DND-41 (cell line): Measurements from ENCODE around the gene PIP4K2A.

Experiments used
- ATAC-seq: fragments of 200-7000 bp; cut with Tn5 transposase; 3 replicates; pipeline ENCODE4 v1.9.1; 2021; ENCODE audit warnings: low read depth; ENCODE audit not compliant: insufficient read depth
- DNase-seq: peaks from one replicate; pipeline ENCODE4 v3.0.0-alpha.2; 2020
- H2AFZ ChIP-seq: 2 replicates; pipeline ENCODE4 v1.6.0; 2012; ENCODE audit warnings: low read depth, low read length
- H3K27ac ChIP-seq: 2 replicates; pipeline ENCODE4 v1.5.1; 2012; ENCODE audit warnings: low read length, inconsistent platforms
- H3K27me3 ChIP-seq: fragments of 200-600 bp; sonication (generic); 2 replicates; pipeline ENCODE4 v1.6.0; 2012; ENCODE audit warnings: low read length, mild to moderate bottlenecking, inconsistent platforms; ENCODE audit not compliant: insufficient read depth, poor library complexity
- H3K36me3 ChIP-seq: 2 replicates; pipeline ENCODE4 v1.5.1; 2012; ENCODE audit warnings: low read length, inconsistent platforms; ENCODE audit not compliant: insufficient read depth
- H3K4me1 ChIP-seq: 2 replicates; pipeline ENCODE4 v1.5.1; 2012; ENCODE audit warnings: mild to moderate bottlenecking, low read length; ENCODE audit not compliant: insufficient read depth
- H3K4me2 ChIP-seq: 2 replicates; pipeline ENCODE4 v1.6.0; 2012; ENCODE audit warnings: mild to moderate bottlenecking, moderate library complexity, low read length, inconsistent platforms; ENCODE audit not compliant: insufficient read depth
- H3K4me3 ChIP-seq, 2 experiments: fragments of 200-600 bp in 1 of 2; shearing (Covaris generic) in 1 of 2; 2 replicates each; pipeline ENCODE4 v1.5.1; 2012 to 2016; ENCODE audit warnings: inconsistent platforms in 2 of 2, low read length in 2 of 2, mild to moderate bottlenecking in 2 of 2, low read depth in 1 of 2, moderate library complexity in 1 of 2
- H3K79me2 ChIP-seq: 2 replicates; pipeline ENCODE4 v1.6.0; 2012; ENCODE audit warnings: low read length, inconsistent platforms; ENCODE audit not compliant: insufficient read depth
- H3K9ac ChIP-seq: 2 replicates; pipeline ENCODE4 v1.6.0; 2012; ENCODE audit warnings: low read depth, mild to moderate bottlenecking, inconsistent platforms, low read length, moderate library complexity
- H3K9me3 ChIP-seq: 2 replicates; pipeline ENCODE4 v1.5.1; 2012; ENCODE audit warnings: low read length, moderate library complexity, mild to moderate bottlenecking, inconsistent platforms; ENCODE audit not compliant: insufficient read depth, severe bottlenecking
- H4K20me1 ChIP-seq: 2 replicates; pipeline ENCODE4 v1.6.0; 2012; ENCODE audit warnings: low read length; ENCODE audit not compliant: insufficient read depth
- CTCF ChIP-seq: IDR thresholded peaks from 2 replicates; pipeline ENCODE4 v1.5.1; 2012; ENCODE audit warnings: borderline replicate concordance, low read length, moderate library complexity, mild to moderate bottlenecking; ENCODE audit not compliant: poor library complexity, severe bottlenecking; ENCODE audit errors: extremely low read depth
- EZH2 ChIP-seq: IDR thresholded peaks from 3 replicates; pipeline ENCODE4 v1.6.1; 2012; ENCODE audit warnings: borderline replicate concordance, low read depth, mild to moderate bottlenecking, moderate library complexity, low read length, inconsistent platforms; ENCODE audit not compliant: severe bottlenecking

PIP4K2A gene

GRCh38 chr10:22665329-22665728 lies 49.0 kb downstream of the PIP4K2A start:
- H4K20me1 ChIP-seq: peaks cover 37% of the 10 kb centered on the region; the same call in 1 of the 2 replicates
- no peaks in the 10 kb centered on the region for H3K36me3 ChIP-seq

GRCh38 chr10:22662733-22663330 lies 51.5 kb downstream of the PIP4K2A start:
- Histone ChIP-seq H3K27ac (no peak overlapping the region), H3K9ac (no peak overlapping the region), H3K4me3 (no peak overlapping the region), H2AFZ (no peak overlapping the region), H3K4me1 (peaks cover 36% of the 10 kb centered on the region), H3K4me2 (no peak overlapping the region), H3K36me3 (no peaks in the 10 kb centered on the region), H3K79me2 (peaks cover 88% of the 10 kb centered on the region), H3K9me3 (no peaks in the 10 kb centered on the region), H3K27me3 (no peaks in the 10 kb centered on the region), H4K20me1 (peaks cover 35% of the 10 kb centered on the region)
- ATAC-seq (no peak), DNase-seq (no peak)
- no peak for TF ChIP-seq CTCF
- TF ChIP-seq EZH2: no peak

More at GRCh38 chr10:22665329-22665728, 49.0 kb downstream of the PIP4K2A start:
- H3K27me3 ChIP-seq: no peaks in the 10 kb centered on the region
- TF ChIP-seq EZH2 (no peak), CTCF (no peak)
- no peaks in the 10 kb centered on the region for H3K9me3 ChIP-seq
- no peak overlapping the region for H2AFZ ChIP-seq
- peak overlapping the region; percentile 79; the same call in 1 of the 2 replicates for H3K4me2 ChIP-seq
- no peak for DNase-seq
- no peak overlapping the region for H3K9ac ChIP-seq
- H3K79me2 ChIP-seq: peaks cover 95% of the 10 kb centered on the region
- ATAC-seq: no peak
- peaks cover 58% of the 10 kb centered on the region for H3K4me1 ChIP-seq
- H3K4me3 ChIP-seq: no peak overlapping the region
- peak overlapping the region; percentile 49; the same call in 1 of the 2 replicates for H3K27ac ChIP-seq

GRCh38 chr10:22659866-22660265 lies 54.5 kb downstream of the PIP4K2A start:
- Histone ChIP-seq H3K79me2 (peaks cover 86% of the 10 kb centered on the region), H3K36me3 (no peaks in the 10 kb centered on the region), H3K9ac (no peak overlapping the region), H3K4me2 (no peak overlapping the region), H4K20me1 (peaks cover 54% of the 10 kb centered on the region), H3K27me3 (no peaks in the 10 kb centered on the region), H3K4me1 (peaks cover 6% of the 10 kb centered on the region), H2AFZ (no peak overlapping the region), H3K4me3 (no peak overlapping the region), H3K27ac (no peak overlapping the region), H3K9me3 (no peaks in the 10 kb centered on the region)
- ATAC-seq (no peak), DNase-seq (no peak)
- no peak for TF ChIP-seq EZH2

- TF ChIP-seq EZH2 (no peak), CTCF (no peak)
- Histone ChIP-seq H3K9ac (no peak overlapping the region), H3K4me3 (no peak overlapping the region), H3K36me3 (no peaks in the 10 kb centered on the region), H3K4me2 (no peak overlapping the region), H3K4me1 (no peaks in the 10 kb centered on the region; the same call in 1 of the 2 replicates), H3K27me3 (no peaks in the 10 kb centered on the region), H3K27ac (no peak overlapping the region), H2AFZ (no peak overlapping the region), H3K79me2 (peaks cover 85% of the 10 kb centered on the region), H3K9me3 (no peaks in the 10 kb centered on the region), H4K20me1 (peaks cover 63% of the 10 kb centered on the region)
- DNase-seq (no peak), ATAC-seq (no peak)
Measured at GRCh38 chr10:22658745-22659410, 55.5 kb downstream of the PIP4K2A start.
